Nephron (organoid): ENCODE data around the gene MIEN1.

Source experiments
- H3K27ac Mint-ChIP-seq, 3 experiments: 2 replicates each; pipeline ENCODE4 v1.8.0; 2020; ENCODE audit warnings: mixed read lengths in 3 of 3, mild to moderate bottlenecking in 2 of 3, moderate library complexity in 1 of 3
- H3K27me3 Mint-ChIP-seq: 2 replicates; pipeline ENCODE4 v1.8.0; 2021; ENCODE audit warnings: low read depth, mild to moderate bottlenecking, moderate library complexity, mixed read lengths
- H3K36me3 Mint-ChIP-seq: 2 replicates; pipeline ENCODE4 v1.8.0; 2020; ENCODE audit warnings: low read depth, mixed read lengths
- H3K4me1 Mint-ChIP-seq: 2 replicates; pipeline ENCODE4 v1.8.0; 2020; ENCODE audit warnings: mixed read lengths
- H3K4me3 Mint-ChIP-seq, 3 experiments: 2 replicates each; pipeline ENCODE4 v1.8.0; 2020; ENCODE audit warnings: mild to moderate bottlenecking in 3 of 3, mixed read lengths in 3 of 3, moderate library complexity in 2 of 3
- H3K9me3 Mint-ChIP-seq: 2 replicates; pipeline ENCODE4 v1.8.0; 2020; ENCODE audit warnings: mixed read lengths
- TF ChIP-seq, protein P1 (sequence below), 3 experiments: fragments of 200-600 bp; sonication (generic); IDR thresholded peaks; one replicate each; pipeline ENCODE4 v1.5.0; 2021; ENCODE audit warnings: antibody characterized with exemption in 3 of 3; ENCODE audit not compliant: unreplicated experiment in 3 of 3

The MIEN1 gene

GRCh38 chr17:39687101-39687545 lies 43.2 kb downstream of the MIEN1 start:
- H3K36me3 Mint-ChIP-seq = peaks cover 29% of the 10 kb centered on the region
- peaks cover 22% of the 10 kb centered on the region for H3K4me1 Mint-ChIP-seq
- no peaks in the 10 kb centered on the region for H3K9me3 Mint-ChIP-seq
- H3K27me3 Mint-ChIP-seq = peaks cover 3% of the 10 kb centered on the region
- H3K4me3 Mint-ChIP-seq = peak overlapping the region; percentile 89 to 97 (median 97)
- peak overlapping the region; percentile 95 to 99 (median 97) for H3K27ac Mint-ChIP-seq
- TF ChIP-seq, protein P1, sequence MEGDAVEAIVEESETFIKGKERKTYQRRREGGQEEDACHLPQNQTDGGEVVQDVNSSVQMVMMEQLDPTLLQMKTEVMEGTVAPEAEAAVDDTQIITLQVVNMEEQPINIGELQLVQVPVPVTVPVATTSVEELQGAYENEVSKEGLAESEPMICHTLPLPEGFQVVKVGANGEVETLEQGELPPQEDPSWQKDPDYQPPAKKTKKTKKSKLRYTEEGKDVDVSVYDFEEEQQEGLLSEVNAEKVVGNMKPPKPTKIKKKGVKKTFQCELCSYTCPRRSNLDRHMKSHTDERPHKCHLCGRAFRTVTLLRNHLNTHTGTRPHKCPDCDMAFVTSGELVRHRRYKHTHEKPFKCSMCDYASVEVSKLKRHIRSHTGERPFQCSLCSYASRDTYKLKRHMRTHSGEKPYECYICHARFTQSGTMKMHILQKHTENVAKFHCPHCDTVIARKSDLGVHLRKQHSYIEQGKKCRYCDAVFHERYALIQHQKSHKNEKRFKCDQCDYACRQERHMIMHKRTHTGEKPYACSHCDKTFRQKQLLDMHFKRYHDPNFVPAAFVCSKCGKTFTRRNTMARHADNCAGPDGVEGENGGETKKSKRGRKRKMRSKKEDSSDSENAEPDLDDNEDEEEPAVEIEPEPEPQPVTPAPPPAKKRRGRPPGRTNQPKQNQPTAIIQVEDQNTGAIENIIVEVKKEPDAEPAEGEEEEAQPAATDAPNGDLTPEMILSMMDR (IDR thresholded peaks at IDR 0.05; ENCODE audit: unreplicated experiment in 3 of 3) = no peak

DNA sequence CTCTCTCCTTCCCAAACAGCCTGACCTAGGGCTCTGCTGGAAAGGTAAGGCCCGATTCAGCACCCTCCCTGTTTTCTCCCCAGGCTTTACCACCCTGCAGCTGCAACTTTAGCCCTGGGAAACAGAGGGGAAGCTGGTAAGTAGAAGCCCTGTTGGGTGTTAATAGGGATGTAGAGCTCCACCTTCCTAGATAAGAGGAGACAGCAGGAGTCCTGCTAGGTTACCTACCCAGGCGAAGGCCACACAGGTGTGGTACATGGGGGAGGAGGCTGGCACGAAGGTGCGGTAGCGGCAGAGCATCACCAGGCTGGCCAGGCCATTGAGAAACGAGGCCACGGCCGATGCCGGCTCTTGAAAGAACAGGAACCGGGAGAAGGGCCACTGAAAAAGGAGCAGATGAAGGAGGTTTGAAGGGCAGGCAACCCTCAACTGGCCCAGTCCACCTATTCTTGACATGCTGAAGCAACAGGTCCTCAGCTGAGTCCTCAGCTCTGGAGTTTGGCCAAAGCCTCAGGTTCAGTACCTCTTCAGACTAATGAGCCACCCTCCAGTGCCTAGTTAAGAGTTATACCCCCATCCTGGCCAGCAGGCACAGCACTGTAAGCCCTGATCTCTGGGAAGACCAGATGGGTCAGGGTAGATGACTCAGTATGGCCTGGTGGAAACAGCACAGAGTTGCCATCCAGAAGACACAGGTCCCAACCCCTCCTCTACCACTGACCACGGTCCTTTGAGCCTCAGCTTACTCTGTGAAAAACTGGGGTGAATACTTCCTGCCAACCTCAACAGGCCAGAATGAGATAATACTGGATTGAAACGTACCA lies 45.8 kb downstream of the MIEN1 start:
- H3K36me3 Mint-ChIP-seq = peaks cover 31% of the 10 kb centered on the region
- H3K9me3 Mint-ChIP-seq = no peaks in the 10 kb centered on the region
- H3K4me3 Mint-ChIP-seq = peak overlapping the region in 2 of 3 experiments; percentile 43 to 60
- TF ChIP-seq, protein P1 (IDR thresholded peaks at IDR 0.05; ENCODE audit: unreplicated experiment in 3 of 3) = no peak
- H3K27ac Mint-ChIP-seq = no peak overlapping the region
- H3K4me1 Mint-ChIP-seq = peaks cover 34% of the 10 kb centered on the region
- peaks cover 3% of the 10 kb centered on the region for H3K27me3 Mint-ChIP-seq

DNA sequence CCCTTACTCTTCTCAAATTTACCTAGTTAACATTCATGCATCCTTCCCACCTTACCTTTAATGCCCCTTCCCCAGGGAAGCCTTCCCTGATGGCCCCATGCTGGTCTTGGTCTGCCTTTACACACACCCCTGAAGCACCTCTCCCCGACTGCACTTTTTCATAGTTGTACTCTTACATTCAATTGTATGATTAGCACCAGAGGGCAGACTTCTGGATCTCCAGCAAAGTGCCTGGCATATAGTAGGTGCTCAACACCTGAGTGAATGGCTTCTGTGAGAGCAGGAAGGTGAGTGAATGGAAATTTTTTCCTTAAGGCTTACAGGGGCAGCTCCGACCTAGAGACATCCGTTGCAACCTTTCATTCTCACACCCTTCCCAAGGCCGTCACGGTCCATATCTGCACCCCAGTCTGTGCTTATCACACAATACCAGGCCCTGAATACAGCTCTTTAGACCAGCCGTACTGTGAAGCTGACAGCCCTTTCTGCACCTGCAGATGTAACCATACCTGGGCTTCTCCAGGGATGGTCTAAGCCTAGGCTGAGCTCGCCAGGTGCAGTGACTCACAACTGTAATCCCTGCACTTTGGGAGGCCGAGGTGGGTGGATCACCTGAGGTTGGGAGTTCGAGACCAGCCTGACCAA lies 46.9 kb downstream of the MIEN1 start:
- no peaks in the 10 kb centered on the region for H3K9me3 Mint-ChIP-seq
- H3K4me3 Mint-ChIP-seq = no peak overlapping the region
- no peak overlapping the region for H3K27ac Mint-ChIP-seq
- peaks cover 2% of the 10 kb centered on the region for H3K27me3 Mint-ChIP-seq
- TF ChIP-seq, protein P1 (IDR thresholded peaks at IDR 0.05; ENCODE audit: unreplicated experiment in 3 of 3) = no peak
- peaks cover 31% of the 10 kb centered on the region for H3K36me3 Mint-ChIP-seq
- H3K4me1 Mint-ChIP-seq = peaks cover 38% of the 10 kb centered on the region

DNA sequence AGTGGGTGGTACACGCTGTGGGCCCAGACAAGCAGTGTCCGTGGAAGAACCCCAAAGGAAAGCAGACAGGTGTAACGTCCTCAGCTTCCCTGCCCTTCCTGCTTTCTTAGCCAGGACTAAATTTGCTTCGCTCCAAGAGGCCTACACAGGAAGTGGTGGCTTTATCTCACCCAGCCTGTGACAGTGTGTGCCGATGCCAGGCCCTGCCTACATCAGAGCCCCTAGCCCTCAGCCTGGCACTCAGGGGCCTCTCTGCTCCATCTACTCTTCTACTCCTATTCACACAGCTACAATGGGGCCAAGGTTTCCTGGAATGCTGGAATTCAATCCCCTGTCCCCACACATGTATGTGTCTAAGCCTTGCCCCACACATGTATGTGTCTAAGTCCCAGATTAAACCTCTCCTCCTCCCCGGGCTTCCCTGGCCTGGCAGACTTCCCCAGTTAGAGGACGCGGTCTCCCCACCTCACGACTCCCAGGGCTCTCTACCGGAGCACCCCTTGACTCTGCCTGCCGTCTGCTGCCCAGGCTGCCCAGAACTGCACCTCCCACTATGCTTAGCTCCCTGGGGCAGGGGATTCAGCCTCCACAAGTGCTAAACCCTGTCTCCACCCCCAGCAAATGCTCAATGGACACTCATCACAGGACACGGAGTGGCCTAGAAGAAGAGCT lies 50.7 kb downstream of the MIEN1 start:
- peaks cover 21% of the 10 kb centered on the region for H3K36me3 Mint-ChIP-seq
- no peaks in the 10 kb centered on the region for H3K27me3 Mint-ChIP-seq
- no peaks in the 10 kb centered on the region for H3K9me3 Mint-ChIP-seq
- peak overlapping the region in 1 of 3 experiments; percentile 31 for H3K4me3 Mint-ChIP-seq
- H3K27ac Mint-ChIP-seq = peak overlapping the region in 2 of 3 experiments; percentile 22 to 67
- TF ChIP-seq, protein P1 (IDR thresholded peaks at IDR 0.05; ENCODE audit: unreplicated experiment in 3 of 3) = no peak
- H3K4me1 Mint-ChIP-seq = peaks cover 48% of the 10 kb centered on the region
